GOT3 (cell line): ENCODE data around the gene GPRC5C.
"Not testable (repeated sequence)": the region's sequence is repeated elsewhere in the genome, so short reads cannot be mapped to it uniquely, and the experiment has no call there.

Experiments used
- DNase-seq: peaks from one replicate; lab custom pipeline; 2025; ENCODE audit warnings: mixed read lengths; lab: John Stamatoyannopoulos, UW

Gene GPRC5C

GRCh38 chr17:74431568-74432423 is at the start of gene GPRC5C:
TSS of gene GPRC5C (plus strand) at chr17:74432088. CDS start at chr17:74439777, 7,689 bp downstream.
- DNase-seq, result no peak

GRCh38 chr17:74383141-74383540 is 48.7 kb upstream of the GPRC5C start:
- DNase-seq, result no peak

GRCh38 chr17:74385201-74385600 is 46.7 kb upstream of the GPRC5C start:
- DNase-seq, result no peak

- no peak for DNase-seq
Measured at GRCh38 chr17:74386386-74386785, 45.5 kb upstream of the GPRC5C start.

GRCh38 chr17:74387365-74388218 is 44.3 kb upstream of the GPRC5C start:
- no peak for DNase-seq

- DNase-seq, result no peak
Measured at GRCh38 chr17:74389084-74389753, 42.7 kb upstream of the GPRC5C start.

GRCh38 chr17:74389937-74390679 is 41.8 kb upstream of the GPRC5C start:
- no peak for DNase-seq

- no peak for DNase-seq
Measured at GRCh38 chr17:74390680-74391653, 40.9 kb upstream of the GPRC5C start.

GRCh38 chr17:74391771-74392170 is 40.1 kb upstream of the GPRC5C start:
- no peak for DNase-seq

- no peak for DNase-seq
Measured at GRCh38 chr17:74392848-74393247, 39.0 kb upstream of the GPRC5C start.

GRCh38 chr17:74393346-74393942 is 38.4 kb upstream of the GPRC5C start:
- DNase-seq, result no peak

- no peak for DNase-seq
Measured at GRCh38 chr17:74394275-74394950, 37.5 kb upstream of the GPRC5C start.

GRCh38 chr17:74394977-74395376 is 36.9 kb upstream of the GPRC5C start:
- DNase-seq, result no peak

- no peak for DNase-seq
Measured at GRCh38 chr17:74396567-74396966, 35.3 kb upstream of the GPRC5C start.

- no peak for DNase-seq
Measured at GRCh38 chr17:74402048-74402447, 29.8 kb upstream of the GPRC5C start.

- no peak for DNase-seq
Measured at GRCh38 chr17:74403512-74404137, 28.3 kb upstream of the GPRC5C start.

GRCh38 chr17:74404218-74404617 is 27.7 kb upstream of the GPRC5C start:
- no peak for DNase-seq

GRCh38 chr17:74404789-74405188 is 27.1 kb upstream of the GPRC5C start:
- DNase-seq, result no peak

GRCh38 chr17:74405311-74405710 is 26.6 kb upstream of the GPRC5C start:
- not testable (repeated sequence) for DNase-seq
